Measurements from ENCODE around the gene RTBDN.

The RTBDN gene

DNA sequence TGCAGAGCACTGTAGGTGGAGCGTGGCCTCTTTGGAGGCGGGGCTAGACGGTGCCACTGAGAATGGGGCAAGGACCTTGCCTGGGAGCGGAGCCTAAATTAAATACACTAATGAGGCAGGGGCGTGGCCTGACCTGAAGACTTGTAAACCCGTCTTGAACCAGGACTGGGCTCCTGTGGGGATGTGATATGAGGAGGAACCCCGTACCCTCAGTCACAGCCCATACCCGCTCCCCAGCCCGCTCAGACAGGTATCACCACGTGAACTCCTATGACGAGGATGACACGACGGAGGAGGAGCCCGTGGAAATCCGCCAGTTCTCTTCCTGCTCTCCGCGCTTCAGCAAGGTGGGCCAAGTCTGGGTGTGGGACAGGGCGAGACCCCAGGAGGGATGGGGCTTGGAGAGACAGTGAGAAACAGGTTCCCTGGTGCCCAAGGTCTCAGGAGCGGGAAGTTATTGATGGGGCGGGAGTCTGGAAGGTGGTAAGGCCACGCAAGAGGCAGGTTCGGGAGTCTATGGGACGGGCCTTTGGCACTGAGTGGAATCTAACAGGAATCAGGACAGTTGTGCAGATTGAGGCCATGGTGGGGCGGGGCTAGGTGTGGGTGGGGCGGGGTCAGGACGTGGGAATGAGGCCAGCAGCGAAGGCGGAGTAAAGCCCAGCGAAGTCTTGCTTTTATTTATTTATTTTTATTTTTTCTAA is 32.2 kb upstream of the RTBDN start:
- H3K4me3 ChIP-seq (ENCODE audit: low read depth, low read length) = no peak overlapping the region
- in situ Hi-C loops (cut with HindIII; ENCODE audit: low sequenced_read_pairs) = no loop called here
- no peak for DNase-seq (ENCODE audit: low read depth)
- TF ChIP-seq, protein P1, sequence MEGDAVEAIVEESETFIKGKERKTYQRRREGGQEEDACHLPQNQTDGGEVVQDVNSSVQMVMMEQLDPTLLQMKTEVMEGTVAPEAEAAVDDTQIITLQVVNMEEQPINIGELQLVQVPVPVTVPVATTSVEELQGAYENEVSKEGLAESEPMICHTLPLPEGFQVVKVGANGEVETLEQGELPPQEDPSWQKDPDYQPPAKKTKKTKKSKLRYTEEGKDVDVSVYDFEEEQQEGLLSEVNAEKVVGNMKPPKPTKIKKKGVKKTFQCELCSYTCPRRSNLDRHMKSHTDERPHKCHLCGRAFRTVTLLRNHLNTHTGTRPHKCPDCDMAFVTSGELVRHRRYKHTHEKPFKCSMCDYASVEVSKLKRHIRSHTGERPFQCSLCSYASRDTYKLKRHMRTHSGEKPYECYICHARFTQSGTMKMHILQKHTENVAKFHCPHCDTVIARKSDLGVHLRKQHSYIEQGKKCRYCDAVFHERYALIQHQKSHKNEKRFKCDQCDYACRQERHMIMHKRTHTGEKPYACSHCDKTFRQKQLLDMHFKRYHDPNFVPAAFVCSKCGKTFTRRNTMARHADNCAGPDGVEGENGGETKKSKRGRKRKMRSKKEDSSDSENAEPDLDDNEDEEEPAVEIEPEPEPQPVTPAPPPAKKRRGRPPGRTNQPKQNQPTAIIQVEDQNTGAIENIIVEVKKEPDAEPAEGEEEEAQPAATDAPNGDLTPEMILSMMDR (IDR thresholded peaks at IDR 0.05; ENCODE audit: low read depth, low read length, missing control alignments) = no peak

DNA sequence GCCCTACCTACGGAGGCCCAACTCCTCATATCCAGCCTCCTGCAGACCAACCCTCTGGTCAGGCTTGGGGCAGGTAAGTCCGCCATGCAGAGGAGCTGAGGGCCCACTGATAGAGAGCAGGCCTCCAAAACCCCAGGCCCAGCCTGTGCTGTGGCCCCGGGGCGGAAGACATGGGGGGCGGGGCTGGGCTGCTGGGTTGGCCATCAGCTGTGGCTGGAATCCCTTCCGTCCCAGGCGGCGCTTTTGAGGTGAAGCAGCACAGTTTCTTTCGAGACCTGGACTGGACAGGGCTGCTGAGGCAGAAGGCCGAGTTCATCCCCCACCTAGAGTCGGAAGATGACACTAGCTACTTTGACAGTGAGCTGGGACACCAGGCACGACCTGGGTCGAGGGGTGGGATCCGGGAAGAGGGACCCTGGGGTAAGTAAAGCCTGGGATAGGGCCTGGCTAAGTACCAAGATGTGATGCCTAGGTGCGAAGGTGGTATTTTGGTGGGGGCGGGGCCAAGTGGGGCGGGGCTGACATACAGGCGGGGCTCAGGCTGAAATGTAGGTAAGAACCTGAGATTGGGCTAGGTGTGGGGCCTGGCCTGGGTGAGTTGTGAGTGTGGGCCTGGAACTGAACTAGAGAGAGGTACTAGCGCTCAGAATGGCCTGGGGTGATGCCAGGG is 31.5 kb upstream of the RTBDN start:
- no peak for DNase-seq (ENCODE audit: low read depth)
- TF ChIP-seq, protein P1 (IDR thresholded peaks at IDR 0.05; ENCODE audit: low read depth, low read length, missing control alignments) = no peak
- in situ Hi-C loops (cut with HindIII; ENCODE audit: low sequenced_read_pairs) = no loop called here
- no peak overlapping the region for H3K4me3 ChIP-seq (ENCODE audit: low read depth, low read length)

DNA sequence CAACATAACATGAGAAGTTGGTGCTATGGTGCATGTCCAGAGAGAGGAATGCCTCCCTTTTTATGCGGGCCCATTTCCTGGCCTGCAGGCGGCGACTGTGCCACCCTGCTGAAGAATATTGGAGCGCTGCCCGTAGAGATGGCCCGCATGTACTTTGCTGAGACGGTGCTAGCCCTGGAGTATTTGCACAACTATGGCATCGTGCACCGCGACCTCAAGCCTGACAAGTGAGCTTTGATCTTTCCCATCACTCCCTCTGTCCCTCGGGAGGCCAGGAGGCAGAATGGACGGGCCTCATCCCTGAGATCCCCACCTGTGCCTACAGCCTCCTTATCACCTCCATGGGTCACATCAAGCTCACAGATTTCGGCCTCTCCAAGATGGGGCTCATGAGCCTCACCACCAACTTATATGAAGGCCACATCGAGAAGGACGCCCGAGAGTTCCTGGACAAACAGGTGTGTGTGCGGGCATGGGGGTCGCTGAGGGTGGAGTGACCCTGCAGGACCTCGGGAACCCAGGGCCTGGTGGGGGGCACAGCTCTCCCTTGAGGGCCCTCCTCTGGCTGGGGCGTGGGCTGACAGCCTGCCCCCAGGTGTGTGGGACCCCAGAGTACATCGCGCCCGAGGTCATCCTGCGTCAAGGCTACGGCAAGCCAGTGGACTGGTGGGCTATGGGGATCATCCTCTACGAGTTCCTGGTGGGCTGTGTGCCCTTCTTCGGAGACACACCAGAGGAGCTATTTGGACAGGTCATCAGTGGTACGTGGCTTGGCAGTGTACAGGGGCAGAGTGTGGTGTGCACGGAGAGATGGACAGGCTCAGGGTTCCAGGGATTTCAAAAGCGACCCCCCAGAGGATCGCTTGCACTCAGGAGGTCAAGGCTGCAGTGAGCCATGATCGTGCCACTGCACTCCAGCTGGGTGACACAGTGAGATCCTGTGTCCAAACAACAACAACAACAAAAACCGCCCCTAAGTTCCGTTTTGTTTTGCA is 30.6 kb upstream of the RTBDN start:
- H3K4me3 ChIP-seq (ENCODE audit: low read depth, low read length) = no peak overlapping the region
- TF ChIP-seq, protein P1 (IDR thresholded peaks at IDR 0.05; ENCODE audit: low read depth, low read length, missing control alignments) = no peak
- in situ Hi-C loops (cut with HindIII; ENCODE audit: low sequenced_read_pairs) = no loop called here
- no peak for DNase-seq (ENCODE audit: low read depth)

DNA sequence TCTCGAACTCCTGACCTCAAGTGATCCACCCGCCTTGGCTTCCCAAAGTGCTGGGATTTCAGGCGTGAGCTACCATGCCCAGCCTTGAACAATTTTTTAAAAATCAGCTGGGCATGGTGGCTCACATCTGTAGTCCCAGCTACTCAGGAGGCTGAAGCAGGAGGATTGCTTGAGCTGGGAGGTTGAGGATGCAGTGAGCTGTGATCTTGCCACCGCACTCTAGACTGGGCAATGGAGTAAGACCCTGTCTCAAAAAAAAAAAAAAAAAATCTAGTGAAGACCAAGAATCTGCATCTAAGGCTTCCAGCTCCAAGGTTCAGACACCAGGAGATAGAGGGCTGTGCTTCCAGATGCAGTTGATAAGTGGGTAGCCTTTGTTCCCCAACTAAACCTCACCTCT is 29.8 kb upstream of the RTBDN start:
- no peak for DNase-seq (ENCODE audit: low read depth)
- H3K4me3 ChIP-seq (ENCODE audit: low read depth, low read length) = no peak overlapping the region
- in situ Hi-C loops (cut with HindIII; ENCODE audit: low sequenced_read_pairs) = no loop called here
- TF ChIP-seq, protein P1 (IDR thresholded peaks at IDR 0.05; ENCODE audit: low read depth, low read length, missing control alignments) = no peak

DNA sequence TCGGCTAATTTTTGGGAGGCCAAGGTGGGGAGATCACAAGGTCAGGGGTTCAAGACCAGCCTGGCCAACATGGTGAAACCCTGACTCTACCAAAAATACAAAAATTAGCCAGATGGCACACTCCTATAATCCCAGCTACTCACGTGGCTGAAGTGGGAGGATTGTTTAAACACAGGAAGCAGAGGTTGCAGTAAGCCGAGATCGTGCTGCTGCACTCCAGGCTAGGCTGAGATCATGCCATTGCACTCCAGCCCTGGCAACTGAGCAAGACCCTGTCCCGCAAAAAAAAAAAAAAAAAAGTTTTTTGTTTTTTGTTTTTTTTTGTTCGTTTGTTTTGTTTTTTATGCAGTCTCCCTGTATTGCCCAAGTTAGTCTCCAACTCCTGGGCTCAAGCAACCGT is 25.2 kb upstream of the RTBDN start:
- no peak for DNase-seq (ENCODE audit: low read depth)
- in situ Hi-C loops (cut with HindIII; ENCODE audit: low sequenced_read_pairs) = no loop called here
- TF ChIP-seq, protein P1 (IDR thresholded peaks at IDR 0.05; ENCODE audit: low read depth, low read length, missing control alignments) = no peak
- H3K4me3 ChIP-seq (ENCODE audit: low read depth, low read length) = no peak overlapping the region

All from astrocyte of the cerebellum (primary cell).